Neuron (in vitro differentiated cells): ENCODE results near the gene SELENOF.
"Not testable (repeated sequence)": the region's sequence is repeated elsewhere in the genome, so short reads cannot be mapped to it uniquely, and the experiment has no call there.

Source experiments
- H2AFZ ChIP-seq: one replicate; pipeline ENCODE4 v1.6.1; 2013; ENCODE audit warnings: low read depth, mild to moderate bottlenecking, inconsistent platforms, low read length, moderate library complexity
- H3K27me3 ChIP-seq: one replicate; pipeline ENCODE4 v1.6.1; 2013; ENCODE audit warnings: low read length; ENCODE audit not compliant: insufficient read depth
- H3K36me3 ChIP-seq: one replicate; pipeline ENCODE4 v1.6.1; 2013; ENCODE audit warnings: low read length; ENCODE audit not compliant: insufficient read depth
- H3K4me1 ChIP-seq: one replicate; pipeline ENCODE4 v1.6.1; 2013; ENCODE audit warnings: low read length; ENCODE audit not compliant: insufficient read depth
- H3K4me3 ChIP-seq: 2 replicates; pipeline ENCODE4 v1.5.1; 2013; ENCODE audit warnings: mild to moderate bottlenecking, low read length, moderate library complexity
- H3K9me3 ChIP-seq: one replicate; pipeline ENCODE4 v1.6.1; 2013; ENCODE audit warnings: low read length

The SELENOF gene

DNA sequence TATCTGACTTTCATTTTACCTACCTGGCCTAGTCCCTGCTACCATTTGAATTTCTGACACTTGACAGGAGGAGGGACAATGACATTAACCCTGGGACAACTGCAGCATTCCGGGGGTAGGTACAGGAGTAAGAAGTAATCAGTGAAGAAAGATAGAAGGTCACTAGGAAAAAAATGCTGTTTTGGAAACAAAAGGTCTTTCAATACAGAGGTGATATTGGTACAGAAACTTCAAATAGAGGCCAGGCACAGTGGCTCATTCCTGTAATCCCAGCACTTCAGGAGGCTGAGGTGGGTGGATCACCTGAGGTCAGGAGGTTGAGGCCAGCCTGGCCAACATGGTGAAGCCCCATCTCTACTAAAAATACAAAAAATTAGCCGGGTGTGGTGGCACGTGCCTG lies 68.4 kb downstream of the SELENOF start:
- Histone ChIP-seq H3K36me3 (no peaks in the 10 kb centered on the region), H3K27me3 (no peaks in the 10 kb centered on the region), H3K4me1 (no peaks in the 10 kb centered on the region), H3K9me3 (no peaks in the 10 kb centered on the region), H2AFZ (no peak overlapping the region), H3K4me3 (no peak overlapping the region)

GRCh38 chr1:86841116-86841515 lies 72.8 kb downstream of the SELENOF start:
- no peak overlapping the region for H3K4me3 ChIP-seq
- H3K27me3 ChIP-seq: no peaks in the 10 kb centered on the region
- no peaks in the 10 kb centered on the region for H3K4me1 ChIP-seq
- no peaks in the 10 kb centered on the region for H3K36me3 ChIP-seq
- no peaks in the 10 kb centered on the region for H3K9me3 ChIP-seq
- H2AFZ ChIP-seq: no peak overlapping the region

DNA sequence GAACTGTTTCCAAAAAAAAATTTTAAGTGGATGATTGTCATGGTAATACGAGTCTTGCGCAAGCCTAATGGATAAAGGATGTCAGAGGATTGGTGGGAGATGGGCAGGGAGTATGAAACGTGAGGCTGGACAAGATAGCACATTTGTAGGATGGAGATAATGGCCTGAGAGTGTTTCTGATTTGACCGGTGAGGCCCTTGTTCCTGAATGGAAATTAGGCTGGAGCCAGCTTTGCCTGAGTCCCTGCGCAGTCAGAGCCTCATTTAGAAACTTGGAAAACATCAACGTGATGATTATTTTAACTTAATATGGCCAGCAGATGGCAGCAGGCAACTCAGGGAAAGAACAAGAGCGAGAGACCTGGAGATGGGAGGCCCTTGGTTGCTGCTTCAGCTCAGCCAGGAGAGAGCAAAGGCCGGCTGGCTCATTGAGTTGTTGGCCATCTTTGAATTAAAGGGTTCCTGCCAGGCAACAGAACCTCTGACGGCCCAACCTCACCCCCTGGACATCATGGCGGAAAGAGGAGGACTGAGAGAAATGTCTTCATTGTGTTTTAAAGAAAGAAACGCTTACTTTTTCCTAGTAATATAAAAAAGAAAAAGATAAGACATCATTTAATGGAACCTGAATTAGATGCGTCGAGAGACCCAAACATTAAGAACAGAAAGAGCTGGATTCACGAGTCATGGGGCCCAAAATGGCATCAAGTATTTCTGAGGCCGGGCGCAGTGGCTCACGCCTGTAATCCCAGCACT lies 80.3 kb downstream of the SELENOF start:
- H3K27me3 ChIP-seq: no peaks in the 10 kb centered on the region
- H3K4me3 ChIP-seq: no peak overlapping the region
- H3K36me3 ChIP-seq: no peaks in the 10 kb centered on the region
- H2AFZ ChIP-seq: no peak overlapping the region
- H3K9me3 ChIP-seq: no peaks in the 10 kb centered on the region
- H3K4me1 ChIP-seq: no peaks in the 10 kb centered on the region

- Histone ChIP-seq H3K9me3 (no peaks in the 10 kb centered on the region), H3K4me1 (no peaks in the 10 kb centered on the region), H3K4me3 (no peak overlapping the region), H3K36me3 (no peaks in the 10 kb centered on the region), H2AFZ (no peak overlapping the region), H3K27me3 (no peaks in the 10 kb centered on the region)
These were observed 81.5 kb downstream of the SELENOF start for GRCh38 chr1:86832433-86832832.

DNA sequence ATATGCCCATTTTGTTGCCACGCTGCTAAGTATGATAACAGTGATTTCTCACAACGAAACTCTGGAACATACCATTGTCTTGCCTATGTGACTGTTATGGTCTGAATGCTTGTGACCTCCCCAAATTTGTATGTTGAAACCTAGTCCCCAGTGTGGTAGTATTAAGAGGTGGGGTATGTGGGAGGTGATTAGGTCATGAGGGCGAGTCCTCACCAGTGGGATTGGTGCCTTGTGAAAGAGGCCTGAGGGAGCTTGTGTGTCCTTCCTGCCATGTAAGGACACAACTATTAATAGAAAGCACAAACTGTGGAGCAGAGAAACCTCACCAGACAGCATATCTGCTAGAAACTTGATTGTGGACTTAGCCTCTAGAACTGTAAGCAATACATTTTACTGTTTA lies 84.6 kb downstream of the SELENOF start:
- H3K9me3 ChIP-seq: no peaks in the 10 kb centered on the region
- H3K4me3 ChIP-seq: no peak overlapping the region
- no peaks in the 10 kb centered on the region for H3K4me1 ChIP-seq
- no peaks in the 10 kb centered on the region for H3K27me3 ChIP-seq
- no peak overlapping the region for H2AFZ ChIP-seq
- no peaks in the 10 kb centered on the region for H3K36me3 ChIP-seq

GRCh38 chr1:86828024-86828423 lies 85.9 kb downstream of the SELENOF start:
- Histone ChIP-seq H3K4me1 (no peaks in the 10 kb centered on the region), H3K4me3 (no peak overlapping the region), H3K27me3 (no peaks in the 10 kb centered on the region), H3K36me3 (no peaks in the 10 kb centered on the region), H2AFZ (no peak overlapping the region), H3K9me3 (no peaks in the 10 kb centered on the region)

DNA sequence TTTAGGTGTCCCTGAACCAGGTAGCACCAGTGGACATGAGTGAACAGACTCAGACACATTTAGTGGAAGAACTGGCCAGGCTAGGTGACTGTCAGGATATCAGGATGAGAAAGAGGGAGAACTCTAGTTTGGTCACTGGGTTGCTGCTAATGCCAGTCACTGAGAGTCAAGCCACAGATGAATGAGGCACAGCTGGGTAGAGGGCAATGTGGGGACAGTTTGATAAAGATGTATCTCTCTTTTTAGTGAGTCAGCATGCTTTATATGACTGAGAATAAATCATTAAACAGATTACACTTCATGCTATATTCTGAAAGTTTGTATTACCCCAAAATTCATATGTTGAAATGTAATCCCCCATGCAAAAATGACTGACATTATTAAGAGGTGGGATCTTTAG lies 87.1 kb downstream of the SELENOF start:
- Histone ChIP-seq H2AFZ (no peak overlapping the region), H3K36me3 (no peaks in the 10 kb centered on the region), H3K4me1 (no peaks in the 10 kb centered on the region), H3K4me3 (no peak overlapping the region), H3K27me3 (no peaks in the 10 kb centered on the region), H3K9me3 (no peaks in the 10 kb centered on the region)

GRCh38 chr1:86825319-86825718 lies 88.6 kb downstream of the SELENOF start:
- no peaks in the 10 kb centered on the region for H3K4me1 ChIP-seq
- H3K9me3 ChIP-seq: no peaks in the 10 kb centered on the region
- H3K36me3 ChIP-seq: no peaks in the 10 kb centered on the region
- H3K27me3 ChIP-seq: no peaks in the 10 kb centered on the region
- no peak overlapping the region for H3K4me3 ChIP-seq
- H2AFZ ChIP-seq: no peak overlapping the region

DNA sequence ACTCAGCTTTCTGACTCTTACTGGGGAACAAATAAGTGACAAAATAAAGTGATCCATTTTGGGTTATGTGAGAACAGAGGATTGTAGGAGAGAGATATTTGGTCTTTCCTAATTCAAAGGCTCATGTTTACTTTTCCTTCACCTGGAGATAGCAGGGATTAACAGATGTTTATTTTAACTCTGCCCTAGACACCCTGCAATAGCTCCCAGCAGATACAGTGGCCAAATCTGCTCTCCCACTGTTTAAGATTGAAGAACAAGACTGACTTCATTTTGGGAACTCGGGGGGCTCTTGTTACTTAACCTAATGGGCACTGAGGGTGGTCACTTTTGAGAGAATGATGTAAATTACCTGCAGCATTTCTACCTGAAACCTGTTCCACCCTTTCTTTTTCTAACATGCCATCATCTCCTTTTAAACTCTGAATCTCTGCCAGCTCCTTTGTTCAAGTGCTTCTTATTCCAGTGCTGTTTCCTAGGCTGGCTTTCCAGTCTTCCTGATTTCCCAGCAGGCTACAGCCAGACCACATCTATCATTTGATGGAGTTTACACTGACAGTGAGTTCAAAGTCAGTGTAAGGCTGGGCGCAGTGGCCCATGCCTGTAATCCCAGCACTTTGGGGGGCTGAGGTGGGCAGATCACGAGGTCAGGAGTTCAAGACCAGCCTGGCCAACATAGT lies 90.0 kb downstream of the SELENOF start:
- no peaks in the 10 kb centered on the region for H3K9me3 ChIP-seq

DNA sequence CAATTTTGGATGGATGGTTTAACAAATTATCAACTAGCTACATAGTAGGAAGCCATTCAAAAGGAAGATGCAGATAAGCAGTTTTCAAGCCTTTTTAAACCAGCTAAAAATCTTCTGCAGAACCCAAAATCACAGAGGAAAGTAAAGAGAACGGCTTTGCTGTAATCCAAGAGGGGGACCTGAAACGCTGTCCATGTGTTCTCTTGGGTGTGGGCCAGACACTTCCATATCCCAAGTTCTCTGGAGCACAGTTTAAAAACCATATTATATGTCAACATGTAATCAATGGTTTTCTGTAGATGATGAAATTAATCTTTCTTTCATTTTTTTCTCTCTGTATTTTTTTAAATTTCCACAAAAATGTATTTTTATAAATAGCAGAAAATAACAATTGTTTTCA lies 90.5 kb downstream of the SELENOF start:
- no peaks in the 10 kb centered on the region for H3K36me3 ChIP-seq
- no peaks in the 10 kb centered on the region for H3K4me1 ChIP-seq
- H3K9me3 ChIP-seq: no peaks in the 10 kb centered on the region
- H2AFZ ChIP-seq: no peak overlapping the region
- H3K27me3 ChIP-seq: no peaks in the 10 kb centered on the region
- no peak overlapping the region for H3K4me3 ChIP-seq

More for the DNA sequence above, 90.0 kb downstream of the SELENOF start:
- Histone ChIP-seq H3K4me1 (no peaks in the 10 kb centered on the region), H3K36me3 (no peaks in the 10 kb centered on the region), H2AFZ (no peak overlapping the region), H3K27me3 (no peaks in the 10 kb centered on the region), H3K4me3 (no peak overlapping the region)

- H3K27me3 ChIP-seq: no peaks in the 10 kb centered on the region
- no peak overlapping the region for H2AFZ ChIP-seq
- no peaks in the 10 kb centered on the region for H3K9me3 ChIP-seq
- H3K4me1 ChIP-seq: no peaks in the 10 kb centered on the region
- no peak overlapping the region for H3K4me3 ChIP-seq
- no peaks in the 10 kb centered on the region for H3K36me3 ChIP-seq
These were observed 91.5 kb downstream of the SELENOF start for GRCh38 chr1:86822459-86822858.

GRCh38 chr1:86821956-86822355 lies 92.0 kb downstream of the SELENOF start:
- no peaks in the 10 kb centered on the region for H3K9me3 ChIP-seq
- no peaks in the 10 kb centered on the region for H3K27me3 ChIP-seq
- H3K4me3 ChIP-seq: no peak overlapping the region
- no peaks in the 10 kb centered on the region for H3K36me3 ChIP-seq
- no peaks in the 10 kb centered on the region for H3K4me1 ChIP-seq
- no peak overlapping the region for H2AFZ ChIP-seq

DNA sequence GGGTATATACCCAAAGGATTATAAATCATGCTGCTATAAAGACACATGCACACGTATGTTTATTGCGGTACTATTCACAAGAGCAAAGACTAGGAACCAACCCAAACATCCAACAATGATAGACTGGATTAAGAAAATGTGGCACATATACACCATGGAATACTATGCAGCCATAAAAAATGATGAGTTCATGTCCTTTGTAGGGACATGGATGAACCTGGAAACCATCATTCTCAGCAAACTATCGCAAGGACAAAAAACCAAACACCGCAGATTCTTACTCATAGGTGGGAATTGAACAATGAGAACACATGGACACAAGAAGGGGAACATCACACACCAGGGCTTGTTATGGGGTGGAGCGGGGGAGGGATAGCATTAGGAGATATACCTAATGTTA lies 94.0 kb downstream of the SELENOF start:
- H3K27me3 ChIP-seq, H3K36me3 ChIP-seq, H3K4me1 ChIP-seq, H3K4me3 ChIP-seq, H3K9me3 ChIP-seq, H2AFZ ChIP-seq: not testable (repeated sequence)
